Hepatocyte (in vitro differentiated cells): ENCODE measurements around the gene ZAP70.

Source experiments
- CTCF ChIP-seq: fragments of 200-600 bp; sonication (generic); IDR thresholded peaks from 2 replicates; pipeline ENCODE4 v1.5.1; 2016; ENCODE audit warnings: antibody characterized with exemption, mild to moderate bottlenecking; ENCODE audit not compliant: poor library complexity
- EZH2 ChIP-seq: fragments of 200-600 bp; sonication (generic); IDR thresholded peaks from 2 replicates; pipeline ENCODE4 v1.6.1; 2016; ENCODE audit warnings: antibody characterized with exemption, mild to moderate bottlenecking, borderline replicate concordance

GRCh38 chr2:97720746-97721145 is 7.4 kb downstream of the ZAP70 start:
- TF ChIP-seq CTCF (no peak), EZH2 (no peak)
